ENCODE results near the gene TECR. TPM values are rescaled to one million over a fixed set of nuclear protein-coding genes. Genes with fewer than 3 reads are reported as not detected.

The TECR gene
- total RNA-seq, 6 donors from 2014 or later, result 54.0 to 124 (median 80.6) TPM

DNA sequence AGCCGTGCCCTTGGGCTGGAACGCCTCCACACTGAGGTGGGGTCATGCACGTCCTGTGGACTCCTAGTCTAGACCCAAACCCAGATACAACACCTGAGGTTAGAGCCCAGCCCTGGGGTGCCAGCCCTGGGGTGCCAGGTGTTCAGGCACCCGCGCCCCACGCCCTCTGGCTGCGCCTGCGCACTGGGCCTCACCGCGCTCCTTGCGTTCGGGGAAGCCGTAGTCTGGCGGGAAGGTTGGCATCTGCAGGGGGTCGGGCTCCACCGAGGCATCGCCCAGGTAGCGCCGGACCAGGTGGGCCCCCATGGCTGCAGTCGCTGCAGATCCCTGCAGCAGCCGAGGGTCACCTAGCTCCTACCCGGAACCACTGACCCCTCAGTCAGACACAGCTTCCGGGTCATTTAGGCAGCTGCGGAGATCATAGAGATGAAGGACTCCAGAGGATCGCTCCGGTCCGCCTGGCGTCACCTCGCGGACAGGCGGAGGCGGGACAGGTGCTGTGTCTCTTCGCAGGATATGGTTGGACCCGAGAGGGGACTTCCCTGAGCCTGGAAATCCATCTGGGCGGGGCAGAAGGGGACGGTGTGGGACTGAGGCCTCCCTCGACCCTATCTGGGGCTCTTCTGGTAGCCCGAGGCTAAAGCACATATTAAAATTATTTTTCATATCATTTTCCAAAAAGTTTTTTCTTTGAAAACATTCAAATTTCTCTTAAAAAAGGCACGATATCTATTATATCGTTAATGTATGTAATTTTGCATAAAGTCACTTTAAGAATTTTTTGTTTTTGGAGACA lies 42.5 kb downstream of the TECR start, which contains the start of gene NDUFB7:
TSS of gene NDUFB7 (minus strand) at position 372 of the 796 bp plus-strand sequence. CDS start at position 306, 66 bp downstream.
- H3K27ac ChIP-seq, result peak within 1 kb of the TSS; percentile 30 to 89 (median 82)
- H3K27me3 ChIP-seq, result no peaks in the 10 kb centered on the region
- WGBS, 2 donors, result 2 to 5% methylated on average over 21 to 38 of the region's 40 CpGs
- peak within 1 kb of the TSS; percentile 48 to 98 (median 89) for H3K4me3 ChIP-seq
- peak; percentile 94 to 98 for DNase-seq
- peaks cover 0 to 22% (median 5%) of the 10 kb centered on the region in 4 donors for H3K36me3 ChIP-seq
- H3K9me3 ChIP-seq, result no peaks in the 10 kb centered on the region
- TF ChIP-seq, protein P1, sequence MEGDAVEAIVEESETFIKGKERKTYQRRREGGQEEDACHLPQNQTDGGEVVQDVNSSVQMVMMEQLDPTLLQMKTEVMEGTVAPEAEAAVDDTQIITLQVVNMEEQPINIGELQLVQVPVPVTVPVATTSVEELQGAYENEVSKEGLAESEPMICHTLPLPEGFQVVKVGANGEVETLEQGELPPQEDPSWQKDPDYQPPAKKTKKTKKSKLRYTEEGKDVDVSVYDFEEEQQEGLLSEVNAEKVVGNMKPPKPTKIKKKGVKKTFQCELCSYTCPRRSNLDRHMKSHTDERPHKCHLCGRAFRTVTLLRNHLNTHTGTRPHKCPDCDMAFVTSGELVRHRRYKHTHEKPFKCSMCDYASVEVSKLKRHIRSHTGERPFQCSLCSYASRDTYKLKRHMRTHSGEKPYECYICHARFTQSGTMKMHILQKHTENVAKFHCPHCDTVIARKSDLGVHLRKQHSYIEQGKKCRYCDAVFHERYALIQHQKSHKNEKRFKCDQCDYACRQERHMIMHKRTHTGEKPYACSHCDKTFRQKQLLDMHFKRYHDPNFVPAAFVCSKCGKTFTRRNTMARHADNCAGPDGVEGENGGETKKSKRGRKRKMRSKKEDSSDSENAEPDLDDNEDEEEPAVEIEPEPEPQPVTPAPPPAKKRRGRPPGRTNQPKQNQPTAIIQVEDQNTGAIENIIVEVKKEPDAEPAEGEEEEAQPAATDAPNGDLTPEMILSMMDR (IDR thresholded peaks at IDR 0.05), result peak; percentile 55 to 92 (median 74)
- TF ChIP-seq POLR2AphosphoS5 (IDR thresholded peaks at IDR 0.05), result peak; percentile 77 to 91
- TF ChIP-seq POLR2A (IDR thresholded peaks at IDR 0.05), result peak in 1 of 4 donors; percentile 72
- no peak for TF ChIP-seq EP300 (IDR thresholded peaks at IDR 0.05)
- peak; percentile 95 to 97 for ATAC-seq (ENCODE audit: low FRiP score in 2 of 2)
- peaks cover 22 to 48% (median 29%) of the 10 kb centered on the region in 4 donors for H3K4me1 ChIP-seq

DNA sequence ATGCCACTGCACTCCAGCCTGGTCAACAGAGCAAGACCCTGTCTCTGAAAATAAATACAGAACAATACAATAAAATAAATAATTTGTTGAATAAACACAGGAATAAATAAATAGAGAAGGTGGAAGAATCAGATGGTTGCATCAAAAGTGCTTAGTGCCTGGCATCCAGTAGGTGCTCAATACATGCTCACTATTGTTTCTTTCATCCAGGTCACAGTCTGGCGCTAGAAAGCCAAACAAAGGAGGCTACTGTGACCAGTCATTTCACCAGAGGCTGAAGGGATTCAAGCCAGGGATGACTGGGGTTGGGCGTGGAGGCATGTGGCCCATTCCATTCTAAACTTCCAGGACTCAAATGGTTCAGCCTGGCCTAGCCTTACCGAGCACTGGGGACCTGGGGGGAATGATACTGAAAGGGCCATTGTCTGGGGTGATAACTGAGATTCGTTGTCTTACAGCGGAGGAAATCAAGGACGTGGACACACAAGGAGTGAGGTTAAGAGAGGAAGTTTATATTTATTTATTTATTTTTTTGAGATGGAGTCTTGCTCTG lies 46.1 kb downstream of the TECR start:
- no peak for TF ChIP-seq POLR2A (IDR thresholded peaks at IDR 0.05)
- no peak for TF ChIP-seq EP300 (IDR thresholded peaks at IDR 0.05)
- TF ChIP-seq, protein P1 (IDR thresholded peaks at IDR 0.05), result no peak
- no peak for TF ChIP-seq POLR2AphosphoS5 (IDR thresholded peaks at IDR 0.05)
- ATAC-seq (ENCODE audit: low FRiP score in 2 of 2), result no peak
- H3K27me3 ChIP-seq, result no peaks in the 10 kb centered on the region
- H3K9me3 ChIP-seq, result no peaks in the 10 kb centered on the region
- H3K27ac ChIP-seq, result no peak overlapping the region
- DNase-seq, result no peak
- no peaks in the 10 kb centered on the region for H3K36me3 ChIP-seq
- H3K4me3 ChIP-seq, result no peak overlapping the region
- peaks cover 19 to 30% (median 23%) of the 10 kb centered on the region in 4 donors for H3K4me1 ChIP-seq
- 84% methylated on average over 6 of the region's 6 CpGs for WGBS, 2 donors

- no peak for ATAC-seq (ENCODE audit: low FRiP score in 2 of 2)
- no peak for DNase-seq
- WGBS, 2 donors, result 80 to 82% methylated on average over 8 of the region's 8 CpGs
- Histone ChIP-seq H3K27ac (no peak overlapping the region), H3K4me3 (no peak overlapping the region), H3K36me3 (no peaks in the 10 kb centered on the region), H3K4me1 (peaks cover 11 to 22% (median 14%) of the 10 kb centered on the region in 4 donors), H3K9me3 (no peaks in the 10 kb centered on the region), H3K27me3 (no peaks in the 10 kb centered on the region)
- TF ChIP-seq POLR2A (IDR thresholded peaks at IDR 0.05) (no peak), POLR2AphosphoS5 (IDR thresholded peaks at IDR 0.05) (no peak), EP300 (IDR thresholded peaks at IDR 0.05) (no peak)
- TF ChIP-seq, protein P1 (IDR thresholded peaks at IDR 0.05), result no peak
Measured at GRCh38 chr19:14576363-14576762, 47.0 kb downstream of the TECR start.

DNA sequence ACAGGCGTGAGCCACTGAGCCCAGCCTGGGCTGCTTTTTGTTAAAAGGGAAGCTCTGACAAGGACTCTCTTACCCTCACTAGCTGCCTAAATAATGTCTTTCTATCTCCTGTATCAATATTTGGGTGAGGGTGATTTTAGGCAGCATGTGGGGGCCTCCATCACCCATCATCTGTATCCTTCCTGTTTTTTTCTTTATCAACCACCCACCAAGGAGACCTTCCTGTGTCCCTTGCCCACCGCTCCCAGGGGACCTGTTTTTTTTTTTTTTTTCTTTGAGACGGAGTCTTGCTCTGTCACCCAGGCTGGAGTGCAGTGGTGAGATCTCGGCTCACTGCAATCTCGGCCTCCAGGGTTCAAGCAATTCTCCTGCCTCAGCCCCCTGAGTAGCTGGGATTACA lies 47.9 kb downstream of the TECR start:
- 72 to 83% methylated on average over 5 of the region's 5 CpGs for WGBS, 2 donors
- H3K4me3 ChIP-seq, result no peak overlapping the region
- no peaks in the 10 kb centered on the region for H3K36me3 ChIP-seq
- H3K9me3 ChIP-seq, result no peaks in the 10 kb centered on the region
- no peak overlapping the region for H3K27ac ChIP-seq
- TF ChIP-seq, protein P1 (IDR thresholded peaks at IDR 0.05), result no peak
- TF ChIP-seq POLR2AphosphoS5 (IDR thresholded peaks at IDR 0.05) (no peak), POLR2A (IDR thresholded peaks at IDR 0.05) (no peak), EP300 (IDR thresholded peaks at IDR 0.05) (no peak)
- ATAC-seq (ENCODE audit: low FRiP score in 2 of 2) (no peak), DNase-seq (no peak)
- no peaks in the 10 kb centered on the region for H3K27me3 ChIP-seq
- peaks cover 9 to 16% (median 11%) of the 10 kb centered on the region in 4 donors for H3K4me1 ChIP-seq
